ENCODE measurements around the gene COPS3.

GRCh38 chr17:17258998-17259397 lies 22.0 kb downstream of the COPS3 start:
- TF ChIP-seq CTCF (IDR thresholded peaks at IDR 0.05) (no peak), POLR2A (IDR thresholded peaks at IDR 0.05) (no peak)
